DND-41 (cell line): ENCODE data around the gene BACE1.

ENCODE experiments used
- ATAC-seq: fragments of 200-7000 bp; cut with Tn5 transposase; 3 replicates; pipeline ENCODE4 v1.9.1; 2021; ENCODE audit warnings: low read depth; ENCODE audit not compliant: insufficient read depth
- DNase-seq: peaks from one replicate; pipeline ENCODE4 v3.0.0-alpha.2; 2020
- H2AFZ ChIP-seq: 2 replicates; pipeline ENCODE4 v1.6.0; 2012; ENCODE audit warnings: low read depth, low read length
- H3K27ac ChIP-seq: 2 replicates; pipeline ENCODE4 v1.5.1; 2012; ENCODE audit warnings: low read length, inconsistent platforms
- H3K27me3 ChIP-seq: fragments of 200-600 bp; sonication (generic); 2 replicates; pipeline ENCODE4 v1.6.0; 2012; ENCODE audit warnings: low read length, mild to moderate bottlenecking, inconsistent platforms; ENCODE audit not compliant: insufficient read depth, poor library complexity
- H3K36me3 ChIP-seq: 2 replicates; pipeline ENCODE4 v1.5.1; 2012; ENCODE audit warnings: low read length, inconsistent platforms; ENCODE audit not compliant: insufficient read depth
- H3K4me1 ChIP-seq: 2 replicates; pipeline ENCODE4 v1.5.1; 2012; ENCODE audit warnings: mild to moderate bottlenecking, low read length; ENCODE audit not compliant: insufficient read depth
- H3K4me2 ChIP-seq: 2 replicates; pipeline ENCODE4 v1.6.0; 2012; ENCODE audit warnings: mild to moderate bottlenecking, moderate library complexity, low read length, inconsistent platforms; ENCODE audit not compliant: insufficient read depth
- H3K4me3 ChIP-seq, 2 experiments: fragments of 200-600 bp in 1 of 2; shearing (Covaris generic) in 1 of 2; 2 replicates each; pipeline ENCODE4 v1.5.1; 2012 to 2016; ENCODE audit warnings: inconsistent platforms in 2 of 2, low read length in 2 of 2, mild to moderate bottlenecking in 2 of 2, low read depth in 1 of 2, moderate library complexity in 1 of 2
- H3K79me2 ChIP-seq: 2 replicates; pipeline ENCODE4 v1.6.0; 2012; ENCODE audit warnings: low read length, inconsistent platforms; ENCODE audit not compliant: insufficient read depth
- H3K9ac ChIP-seq: 2 replicates; pipeline ENCODE4 v1.6.0; 2012; ENCODE audit warnings: low read depth, mild to moderate bottlenecking, inconsistent platforms, low read length, moderate library complexity
- H3K9me3 ChIP-seq: 2 replicates; pipeline ENCODE4 v1.5.1; 2012; ENCODE audit warnings: low read length, moderate library complexity, mild to moderate bottlenecking, inconsistent platforms; ENCODE audit not compliant: insufficient read depth, severe bottlenecking
- H4K20me1 ChIP-seq: 2 replicates; pipeline ENCODE4 v1.6.0; 2012; ENCODE audit warnings: low read length; ENCODE audit not compliant: insufficient read depth
- EZH2 ChIP-seq: IDR thresholded peaks from 3 replicates; pipeline ENCODE4 v1.6.1; 2012; ENCODE audit warnings: borderline replicate concordance, low read depth, mild to moderate bottlenecking, moderate library complexity, low read length, inconsistent platforms; ENCODE audit not compliant: severe bottlenecking
- TF ChIP-seq, protein P1 (sequence below): IDR thresholded peaks from 2 replicates; pipeline ENCODE4 v1.5.1; 2012; ENCODE audit warnings: borderline replicate concordance, low read length, moderate library complexity, mild to moderate bottlenecking; ENCODE audit not compliant: poor library complexity, severe bottlenecking; ENCODE audit errors: extremely low read depth

BACE1 gene

DNA sequence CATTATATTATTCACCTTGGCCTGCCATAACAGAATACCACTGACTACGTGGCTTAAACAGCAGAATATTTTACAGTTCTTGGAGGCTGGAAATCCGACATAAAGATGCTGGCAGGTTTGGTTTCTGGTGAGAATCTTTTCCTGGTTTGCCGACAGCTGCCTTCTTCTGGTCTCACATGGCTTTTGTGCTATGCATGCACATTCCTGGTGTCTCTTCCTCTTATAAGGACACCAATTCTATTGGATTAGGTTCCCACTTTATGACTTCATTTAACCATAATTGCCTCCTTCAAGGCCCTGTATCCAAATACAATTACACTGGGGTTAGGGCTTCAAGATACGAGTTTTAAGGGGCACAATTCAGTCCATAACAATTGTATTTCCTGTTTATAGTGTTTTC, 66.5 kb downstream of the BACE1 start:
- peaks cover 60% of the 10 kb centered on the region for H3K36me3 ChIP-seq
- no peak overlapping the region for H3K27ac ChIP-seq
- no peaks in the 10 kb centered on the region for H3K9me3 ChIP-seq
- TF ChIP-seq EZH2: no peak
- TF ChIP-seq, protein P1, sequence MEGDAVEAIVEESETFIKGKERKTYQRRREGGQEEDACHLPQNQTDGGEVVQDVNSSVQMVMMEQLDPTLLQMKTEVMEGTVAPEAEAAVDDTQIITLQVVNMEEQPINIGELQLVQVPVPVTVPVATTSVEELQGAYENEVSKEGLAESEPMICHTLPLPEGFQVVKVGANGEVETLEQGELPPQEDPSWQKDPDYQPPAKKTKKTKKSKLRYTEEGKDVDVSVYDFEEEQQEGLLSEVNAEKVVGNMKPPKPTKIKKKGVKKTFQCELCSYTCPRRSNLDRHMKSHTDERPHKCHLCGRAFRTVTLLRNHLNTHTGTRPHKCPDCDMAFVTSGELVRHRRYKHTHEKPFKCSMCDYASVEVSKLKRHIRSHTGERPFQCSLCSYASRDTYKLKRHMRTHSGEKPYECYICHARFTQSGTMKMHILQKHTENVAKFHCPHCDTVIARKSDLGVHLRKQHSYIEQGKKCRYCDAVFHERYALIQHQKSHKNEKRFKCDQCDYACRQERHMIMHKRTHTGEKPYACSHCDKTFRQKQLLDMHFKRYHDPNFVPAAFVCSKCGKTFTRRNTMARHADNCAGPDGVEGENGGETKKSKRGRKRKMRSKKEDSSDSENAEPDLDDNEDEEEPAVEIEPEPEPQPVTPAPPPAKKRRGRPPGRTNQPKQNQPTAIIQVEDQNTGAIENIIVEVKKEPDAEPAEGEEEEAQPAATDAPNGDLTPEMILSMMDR: no peak
- H3K9ac ChIP-seq: no peak overlapping the region
- no peaks in the 10 kb centered on the region for H3K27me3 ChIP-seq
- H3K4me3 ChIP-seq: no peak overlapping the region
- H4K20me1 ChIP-seq: no peaks in the 10 kb centered on the region
- H3K4me1 ChIP-seq: no peaks in the 10 kb centered on the region
- H3K79me2 ChIP-seq: no peaks in the 10 kb centered on the region
- H2AFZ ChIP-seq: no peak overlapping the region
- DNase-seq: no peak
- no peak for ATAC-seq
- no peak overlapping the region for H3K4me2 ChIP-seq

DNA sequence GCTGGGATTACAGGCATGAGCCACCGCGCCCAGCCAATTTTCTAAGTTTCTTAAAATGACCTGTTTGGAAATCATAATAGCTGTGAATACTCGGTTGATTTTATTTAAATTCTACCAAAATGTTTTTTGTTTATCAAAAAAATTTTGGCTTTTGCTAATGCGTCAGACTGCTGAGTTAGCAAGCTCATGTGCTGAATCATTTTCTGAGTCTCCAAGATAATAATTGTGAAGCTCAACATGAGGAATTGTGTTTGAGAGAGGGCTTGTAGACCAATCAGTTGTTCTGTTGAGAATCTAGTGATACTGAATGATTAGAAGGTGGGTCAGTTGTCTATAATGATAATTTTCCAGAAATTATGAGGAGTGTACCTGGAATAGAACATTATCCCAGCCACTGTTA, 67.7 kb downstream of the BACE1 start:
- no peak overlapping the region for H2AFZ ChIP-seq
- no peak overlapping the region for H3K4me2 ChIP-seq
- no peak overlapping the region for H3K9ac ChIP-seq
- H3K27me3 ChIP-seq: no peaks in the 10 kb centered on the region
- DNase-seq (no peak), ATAC-seq (no peak)
- H3K36me3 ChIP-seq: peaks cover 61% of the 10 kb centered on the region
- H3K9me3 ChIP-seq: no peaks in the 10 kb centered on the region
- no peaks in the 10 kb centered on the region for H3K4me1 ChIP-seq
- no peak overlapping the region for H3K4me3 ChIP-seq
- H4K20me1 ChIP-seq: no peaks in the 10 kb centered on the region
- TF ChIP-seq EZH2: no peak
- TF ChIP-seq, protein P1: no peak
- H3K27ac ChIP-seq: no peak overlapping the region
- H3K79me2 ChIP-seq: no peaks in the 10 kb centered on the region

DNA sequence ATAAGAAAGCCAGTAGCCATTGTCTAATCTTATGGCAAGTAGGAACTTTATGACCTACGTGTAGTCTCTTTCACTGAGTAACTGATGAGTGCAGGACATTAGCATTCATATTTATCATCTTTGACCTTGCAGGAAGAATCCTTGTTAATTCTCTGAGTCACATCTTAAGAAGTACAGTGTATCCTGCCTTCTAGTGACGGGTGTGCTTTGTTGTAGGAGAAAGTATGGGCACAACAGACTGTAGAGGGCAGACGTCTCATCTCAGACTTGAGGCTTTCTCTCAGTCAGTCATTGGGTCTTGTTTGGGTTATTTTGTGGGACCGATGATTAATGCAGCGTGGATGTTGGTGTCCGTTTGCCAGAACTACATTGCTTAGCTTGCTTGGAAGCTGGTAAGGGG, 76.8 kb downstream of the BACE1 start:
- no peak for ATAC-seq

More for the DNA sequence above, 76.8 kb downstream of the BACE1 start:
- Histone ChIP-seq H2AFZ (no peak overlapping the region), H3K4me1 (peaks cover 2% of the 10 kb centered on the region), H4K20me1 (no peaks in the 10 kb centered on the region), H3K9me3 (no peaks in the 10 kb centered on the region), H3K4me3 (no peak overlapping the region), H3K27ac (no peak overlapping the region), H3K27me3 (no peaks in the 10 kb centered on the region), H3K4me2 (no peak overlapping the region), H3K9ac (no peak overlapping the region), H3K79me2 (peaks cover 2% of the 10 kb centered on the region), H3K36me3 (peaks cover 43% of the 10 kb centered on the region)
- TF ChIP-seq, protein P1: peak; percentile 5
- TF ChIP-seq EZH2: no peak
- DNase-seq: no peak
